Measurements from ENCODE around the gene TBCCD1.

DNA sequence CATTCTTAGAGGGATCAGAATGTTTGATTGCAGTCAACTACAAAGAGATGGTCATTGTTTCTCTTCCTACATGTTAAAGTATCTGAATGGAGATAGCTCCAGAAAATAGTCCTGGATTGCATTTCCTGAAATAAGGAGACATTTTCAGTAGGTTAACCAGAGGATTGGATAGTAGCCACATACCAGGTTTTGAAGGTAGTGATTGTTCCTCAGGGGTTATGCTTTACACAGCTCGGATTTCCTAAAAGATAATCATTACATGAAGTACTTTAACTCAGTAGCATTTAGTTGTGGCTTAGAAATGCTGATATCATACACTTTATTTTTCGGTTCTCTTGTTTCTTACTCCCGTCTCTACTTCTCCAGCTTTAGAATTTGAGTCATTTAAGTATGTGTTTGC lies 13.6 kb upstream of the TBCCD1 start:
- TF ChIP-seq POLR2AphosphoS5 (IDR thresholded peaks at IDR 0.05; ENCODE audit: low read depth, low read length) (no peak), TAF1 (IDR thresholded peaks at IDR 0.05; ENCODE audit: borderline replicate concordance, insufficient read depth, low read length) (no peak), SIN3A (IDR thresholded peaks at IDR 0.05; ENCODE audit: borderline replicate concordance, insufficient read depth, low read length) (no peak), FOXP2 (optimal IDR thresholded peaks at IDR 0.05; ENCODE audit: borderline replicate concordance, extremely low read depth, extremely low read length, insufficient read depth) (no peak)
- TF ChIP-seq, protein P1, sequence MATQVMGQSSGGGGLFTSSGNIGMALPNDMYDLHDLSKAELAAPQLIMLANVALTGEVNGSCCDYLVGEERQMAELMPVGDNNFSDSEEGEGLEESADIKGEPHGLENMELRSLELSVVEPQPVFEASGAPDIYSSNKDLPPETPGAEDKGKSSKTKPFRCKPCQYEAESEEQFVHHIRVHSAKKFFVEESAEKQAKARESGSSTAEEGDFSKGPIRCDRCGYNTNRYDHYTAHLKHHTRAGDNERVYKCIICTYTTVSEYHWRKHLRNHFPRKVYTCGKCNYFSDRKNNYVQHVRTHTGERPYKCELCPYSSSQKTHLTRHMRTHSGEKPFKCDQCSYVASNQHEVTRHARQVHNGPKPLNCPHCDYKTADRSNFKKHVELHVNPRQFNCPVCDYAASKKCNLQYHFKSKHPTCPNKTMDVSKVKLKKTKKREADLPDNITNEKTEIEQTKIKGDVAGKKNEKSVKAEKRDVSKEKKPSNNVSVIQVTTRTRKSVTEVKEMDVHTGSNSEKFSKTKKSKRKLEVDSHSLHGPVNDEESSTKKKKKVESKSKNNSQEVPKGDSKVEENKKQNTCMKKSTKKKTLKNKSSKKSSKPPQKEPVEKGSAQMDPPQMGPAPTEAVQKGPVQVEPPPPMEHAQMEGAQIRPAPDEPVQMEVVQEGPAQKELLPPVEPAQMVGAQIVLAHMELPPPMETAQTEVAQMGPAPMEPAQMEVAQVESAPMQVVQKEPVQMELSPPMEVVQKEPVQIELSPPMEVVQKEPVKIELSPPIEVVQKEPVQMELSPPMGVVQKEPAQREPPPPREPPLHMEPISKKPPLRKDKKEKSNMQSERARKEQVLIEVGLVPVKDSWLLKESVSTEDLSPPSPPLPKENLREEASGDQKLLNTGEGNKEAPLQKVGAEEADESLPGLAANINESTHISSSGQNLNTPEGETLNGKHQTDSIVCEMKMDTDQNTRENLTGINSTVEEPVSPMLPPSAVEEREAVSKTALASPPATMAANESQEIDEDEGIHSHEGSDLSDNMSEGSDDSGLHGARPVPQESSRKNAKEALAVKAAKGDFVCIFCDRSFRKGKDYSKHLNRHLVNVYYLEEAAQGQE (IDR thresholded peaks at IDR 0.05; ENCODE audit: insufficient read depth in 1 of 2, low read depth in 2 of 2, low read length in 2 of 2) = no peak
